EL (cell line): ENCODE data around the gene SRL.
"Not testable (repeated sequence)": the region's sequence is repeated elsewhere in the genome, so short reads cannot be mapped to it uniquely, and the experiment has no call there.

Experiments used
- DNase-seq: peaks from one replicate; pipeline ENCODE4 v3.0.0-alpha.2; 2016

The SRL gene

GRCh38 chr16:4156503-4156902 lies 85.4 kb downstream of the SRL start:
- not testable (repeated sequence) for DNase-seq

DNA sequence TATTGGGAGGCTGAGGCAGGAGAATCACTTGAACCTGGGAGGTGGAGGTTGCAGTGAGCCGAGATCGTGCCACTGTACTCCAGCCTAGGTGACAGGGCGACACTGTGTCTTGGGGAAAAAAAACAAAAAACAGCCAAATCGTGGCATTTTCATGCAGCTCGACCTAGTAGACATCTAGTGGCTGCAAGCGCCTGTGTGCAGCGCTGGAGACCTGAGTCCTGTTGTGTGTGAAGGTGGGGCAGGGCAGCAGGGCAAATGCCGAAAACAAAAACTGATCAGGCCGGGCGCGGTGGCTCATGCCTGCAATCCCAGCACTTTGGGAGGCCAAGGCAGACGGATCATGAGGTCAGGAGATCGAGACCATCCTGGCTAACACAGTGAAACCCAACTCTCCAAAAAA lies 88.5 kb downstream of the SRL start:
- DNase-seq = not testable (repeated sequence)

GRCh38 chr16:4152267-4152666 lies 89.6 kb downstream of the SRL start:
- no peak for DNase-seq

- DNase-seq = no peak
These were observed 94.6 kb downstream of the SRL start for GRCh38 chr16:4147236-4147635.

GRCh38 chr16:4142268-4142667 lies 99.6 kb downstream of the SRL start:
- no peak for DNase-seq

DNA sequence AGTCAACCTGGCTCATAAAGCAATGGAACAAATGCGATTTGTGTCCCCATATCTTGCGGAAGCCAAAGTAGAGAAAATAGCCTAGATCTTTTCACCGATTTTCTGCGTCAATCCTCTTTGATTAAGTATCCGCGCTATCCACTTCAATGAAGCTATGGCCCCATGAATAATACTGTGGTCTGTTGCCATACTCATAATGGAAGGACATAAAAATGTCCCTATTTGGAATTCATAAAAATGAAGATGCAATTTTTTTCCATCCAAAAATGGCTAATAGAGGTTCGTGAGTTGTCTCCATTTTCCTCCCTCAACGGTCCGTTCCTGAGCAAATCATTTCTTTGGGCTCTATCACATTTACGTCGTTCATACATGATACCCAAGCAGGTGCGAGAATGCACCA lies 100.3 kb downstream of the SRL start:
- DNase-seq = no peak

DNA sequence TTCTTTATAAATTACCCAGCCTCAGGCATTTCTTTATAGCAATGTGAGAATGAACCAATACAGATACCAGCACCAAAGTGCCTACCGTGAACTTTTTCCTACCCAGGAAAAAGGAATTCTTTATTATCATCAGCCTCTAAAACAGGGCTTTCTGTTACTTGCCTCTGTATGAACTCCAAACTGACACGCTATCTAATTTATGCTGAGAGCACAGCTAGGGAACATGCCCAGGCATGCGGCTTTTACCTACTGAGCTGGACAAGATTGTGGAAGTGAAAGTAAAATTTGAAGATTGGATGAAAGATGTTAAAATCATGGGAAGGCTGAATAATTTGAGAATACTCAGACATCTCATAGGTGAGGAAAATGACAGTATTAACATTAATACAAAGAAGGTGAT lies 101.2 kb downstream of the SRL start:
- peak; percentile 21 for DNase-seq

DNA sequence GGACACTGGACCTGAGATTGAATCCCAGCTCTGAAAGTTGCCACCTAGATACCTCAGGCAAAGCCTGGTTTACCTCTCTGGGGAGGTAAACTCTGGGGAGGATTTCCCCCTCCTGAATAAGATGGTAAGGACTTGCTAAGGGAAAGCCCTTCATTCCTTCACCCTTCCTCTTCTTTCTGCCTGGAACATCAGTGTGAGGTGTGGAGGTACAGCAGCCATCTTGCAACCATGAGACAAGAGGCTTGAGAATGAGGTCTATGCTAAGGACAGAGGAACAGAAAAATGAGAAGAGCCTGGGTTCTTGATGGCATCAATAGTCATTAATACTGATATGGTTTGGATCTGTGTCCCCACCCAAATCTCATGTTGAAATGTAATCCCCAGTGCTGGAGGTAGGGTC lies 101.9 kb downstream of the SRL start:
- no peak for DNase-seq
